HG03439 (cell line): ENCODE results near the gene ZNF628.

ENCODE experiments used
- ATAC-seq: cut with Tn5 transposase; IDR thresholded peaks from one replicate; pipeline ENCODE4 v1.9.1; 2021; ENCODE audit warnings: mild to moderate bottlenecking, moderate library complexity; ENCODE audit not compliant: unreplicated experiment

ZNF628 gene

GRCh38 chr19:55483706-55484592 is 7.5 kb downstream of the ZNF628 start:
- ATAC-seq: no peak

GRCh38 chr19:55484593-55485438 is 8.4 kb downstream of the ZNF628 start, which contains the start of gene NAT14:
TSS of gene NAT14 (plus strand) at chr19:55485188. CDS start at chr19:55485709, 521 bp downstream.
- no peak for ATAC-seq

GRCh38 chr19:55485439-55486011 is 9.1 kb downstream of the ZNF628 start:
- no peak for ATAC-seq

GRCh38 chr19:55486043-55486970 is 9.9 kb downstream of the ZNF628 start:
- no peak for ATAC-seq

- ATAC-seq: no peak
Observed at GRCh38 chr19:55486971-55487923, 10.8 kb downstream of the ZNF628 start.

- ATAC-seq: no peak
Observed at GRCh38 chr19:55487924-55488687, 11.7 kb downstream of the ZNF628 start, which contains the start of gene SSC5D. TSS of gene SSC5D (plus strand) at chr19:55488436. CDS start at chr19:55488590, 154 bp downstream.

- ATAC-seq: no peak
Observed at GRCh38 chr19:55488986-55489710, 12.7 kb downstream of the ZNF628 start.

GRCh38 chr19:55489711-55490477 is 13.5 kb downstream of the ZNF628 start:
- no peak for ATAC-seq

- ATAC-seq: no peak
Observed at GRCh38 chr19:55490478-55491432, 14.3 kb downstream of the ZNF628 start.

- no peak for ATAC-seq
Observed at GRCh38 chr19:55491546-55492360, 15.3 kb downstream of the ZNF628 start.

- ATAC-seq: no peak
Observed at GRCh38 chr19:55492362-55492944, 16.0 kb downstream of the ZNF628 start.

GRCh38 chr19:55493052-55493644 is 16.7 kb downstream of the ZNF628 start:
- no peak for ATAC-seq

GRCh38 chr19:55493645-55494171 is 17.3 kb downstream of the ZNF628 start:
- ATAC-seq: no peak
